IMR-90 (cell line): ENCODE data around the gene METTL1. TPM values are rescaled to one million over a fixed set of nuclear protein-coding genes. Genes with fewer than 3 reads are reported as not detected.

Experiments
- ATAC-seq: fragments of 200-7000 bp; cut with Tn5 transposase; 2 replicates; pipeline ENCODE4 v1.9.1; 2020; ENCODE audit warnings: low read depth, mild to moderate bottlenecking, moderate library complexity
- BruUV-seq: library from RNA; stranded (reverse); fragments of 400-500 nt; replicated peaks from 2 replicates; lab custom pipeline; 2021; lab: Mats Ljungman, UMichigan
- CTCF ChIA-PET: fragments of 300-600 bp; formaldehyde crosslinking; extraction: SDS; loops from one replicate; lab custom pipeline; 2021; ENCODE audit warnings: antibody characterized with exemption; lab: Yijun Ruan, JAX
- POLR2A ChIA-PET: fragments of 300-600 bp; sonication (Branson Sonifier 250); formaldehyde crosslinking; loops from one replicate; lab custom pipeline; 2022; ENCODE audit warnings: antibody characterized with exemption; ENCODE audit not compliant: unreplicated experiment; lab: Charles Lee
- DNase-seq: peaks from one replicate; pipeline ENCODE4 v3.0.0; 2013
- H2AFZ ChIP-seq: replicated peaks from 2 replicates; pipeline ENCODE3; 2013; ENCODE audit warnings: low read length, mild to moderate bottlenecking; ENCODE audit not compliant: poor library complexity
- H2AK5ac ChIP-seq: 2 replicates; pipeline ENCODE4 v1.6.1; 2013; ENCODE audit warnings: low read depth, low read length, inconsistent platforms
- H2AK9ac ChIP-seq: replicated peaks from 2 replicates; pipeline ENCODE3; 2013; ENCODE audit warnings: mild to moderate bottlenecking, low read depth, low read length, moderate library complexity; ENCODE audit not compliant: poor library complexity
- H2BK120ac ChIP-seq: 2 replicates; pipeline ENCODE4 v1.6.1; 2013; ENCODE audit warnings: low read depth, low read length, inconsistent platforms
- H2BK15ac ChIP-seq: 3 replicates; pipeline ENCODE4 v1.6.1; 2013; ENCODE audit warnings: low read depth, low read length, inconsistent platforms
- H2BK20ac ChIP-seq: 2 replicates; pipeline ENCODE4 v1.6.1; 2013; ENCODE audit warnings: low read depth, mild to moderate bottlenecking, inconsistent platforms, low read length, moderate library complexity
- H2BK5ac ChIP-seq: 2 replicates; pipeline ENCODE4 v1.6.1; 2013; ENCODE audit warnings: mild to moderate bottlenecking, low read depth, low read length, inconsistent platforms; ENCODE audit not compliant: poor library complexity, severe bottlenecking
- H3K14ac ChIP-seq: replicated peaks from 2 replicates; pipeline ENCODE4 v1.6.1; 2013; ENCODE audit warnings: low read depth, low read length, inconsistent platforms
- H3K18ac ChIP-seq: 2 replicates; pipeline ENCODE4 v1.6.1; 2013; ENCODE audit warnings: low read depth, low read length, control low read depth
- H3K23ac ChIP-seq: 2 replicates; pipeline ENCODE4 v1.6.1; 2013; ENCODE audit warnings: low read depth, low read length, inconsistent platforms
- H3K27ac ChIP-seq: 2 replicates; pipeline ENCODE4 v1.5.1; 2013; ENCODE audit warnings: mild to moderate bottlenecking, control low read depth, low read length; ENCODE audit not compliant: insufficient read depth
- H3K27me3 ChIP-seq: 2 replicates; pipeline ENCODE4 v1.6.1; 2013; ENCODE audit warnings: low read length; ENCODE audit not compliant: control insufficient read depth, insufficient read depth
- H3K36me3 ChIP-seq: 2 replicates; pipeline ENCODE4 v1.6.1; 2013; ENCODE audit warnings: low read length, mixed read lengths; ENCODE audit not compliant: control insufficient read depth, insufficient read depth
- H3K4ac ChIP-seq: 2 replicates; pipeline ENCODE4 v1.6.1; 2013; ENCODE audit warnings: low read depth, low read length, inconsistent platforms
- H3K4me1 ChIP-seq: 2 replicates; pipeline ENCODE4 v1.6.1; 2013; ENCODE audit warnings: low read length, mixed read lengths; ENCODE audit not compliant: control insufficient read depth, insufficient read depth
- H3K4me2 ChIP-seq: 2 replicates; pipeline ENCODE4 v1.6.1; 2013; ENCODE audit warnings: low read depth, mild to moderate bottlenecking, control low read depth, low read length, moderate library complexity
- H3K4me3 ChIP-seq: 2 replicates; pipeline ENCODE4 v1.5.1; 2013; ENCODE audit warnings: low read depth, mild to moderate bottlenecking, control low read depth, low read length, moderate library complexity; ENCODE audit not compliant: insufficient read depth
- H3K56ac ChIP-seq: 2 replicates; pipeline ENCODE4 v1.6.1; 2013; ENCODE audit warnings: low read length, inconsistent platforms; ENCODE audit not compliant: insufficient read depth; ENCODE audit errors: extremely low read depth
- H3K79me1 ChIP-seq, 2 experiments: 2 replicates each; pipeline ENCODE4 v1.6.1; 2013; ENCODE audit warnings: low read length in 2 of 2, inconsistent platforms in 1 of 2, low read depth in 1 of 2
- H3K9ac ChIP-seq: 2 replicates; pipeline ENCODE4 v1.6.1; 2013; ENCODE audit warnings: low read depth, low read length, control low read depth
- H3K9me1 ChIP-seq: 2 replicates; pipeline ENCODE4 v1.6.1; 2013; ENCODE audit warnings: low read length, inconsistent platforms; ENCODE audit not compliant: insufficient read depth
- H3K9me3 ChIP-seq: 2 replicates; pipeline ENCODE4 v1.6.1; 2013; ENCODE audit warnings: low read length; ENCODE audit not compliant: control insufficient read depth, insufficient read depth
- H4K20me1 ChIP-seq: 2 replicates; pipeline ENCODE4 v1.6.1; 2013; ENCODE audit warnings: low read length, inconsistent platforms; ENCODE audit not compliant: insufficient read depth
- H4K5ac ChIP-seq: 2 replicates; pipeline ENCODE4 v1.6.1; 2013; ENCODE audit warnings: mild to moderate bottlenecking, low read depth, low read length, control low read depth
- H4K8ac ChIP-seq, 2 experiments: 2 replicates each; pipeline ENCODE4 v1.6.1; 2013; ENCODE audit warnings: low read depth in 2 of 2, low read length in 2 of 2, control low read depth in 1 of 2, inconsistent platforms in 1 of 2
- H4K91ac ChIP-seq: 2 replicates; pipeline ENCODE4 v1.6.1; 2013; ENCODE audit warnings: low read depth, low read length, inconsistent platforms; ENCODE audit not compliant: insufficient read depth
- CEBPB ChIP-seq: IDR thresholded peaks from 2 replicates; pipeline ENCODE4 v1.6.1; 2012; ENCODE audit warnings: low read depth, low read length, improper control_type of control experiment
- CHD1 ChIP-seq: IDR thresholded peaks from 2 replicates; pipeline ENCODE4 v1.6.1; 2012; ENCODE audit warnings: low read depth, low read length, improper control_type of control experiment
- MAFK ChIP-seq: IDR thresholded peaks from 2 replicates; pipeline ENCODE4 v1.6.1; 2012; ENCODE audit warnings: low read depth, low read length, improper control_type of control experiment
- NFE2L2 ChIP-seq: fragments of 150-350 bp; IDR thresholded peaks from 2 replicates; pipeline ENCODE4 v1.6.1; 2016; ENCODE audit warnings: low read depth, mild to moderate bottlenecking, low read length
- WGBS, 2 experiments: methylation state at CpG; one replicate each; pipeline versions ENCODE4 v1.1.5 to v1.1.7; 2013; ENCODE audit warnings: missing lambda C conversion rate in 2 of 2; ENCODE audit not compliant: insufficient read length in 1 of 2; ENCODE audit errors: extremely low coverage in 2 of 2; 5-methylcytosine and 5-hydroxymethylcytosine counted together
- dilution Hi-C: fragments of 300-500 bp; cut with HindIII; formaldehyde crosslinking; loops from one replicate; pipeline ENCODE4 v1.14.3; 2018; ENCODE audit warnings: low sequenced_read_pairs; ENCODE audit not compliant: unreplicated experiment
- in situ Hi-C: fragments of 300-500 bp; cut with MboI; formaldehyde crosslinking; loops from 3 replicates; pipeline ENCODE4 v1.14.3; 2019; ENCODE audit warnings: low sequenced_read_pairs, inconsistent platforms, mixed read lengths
- intact Hi-C: fragments of 100-400 bp; cut with micrococcal nuclease; formaldehyde crosslinking; loops from 2 replicates; pipeline ENCODE4 v1.10.0; 2022
- polyA plus RNA-seq, 3 experiments: library from polyadenylated mRNA; depleted of rRNA; stranded (reverse); fragments of >200 nt; gene quantifications; 2 replicates each; pipeline ENCODE4 v1.2.3, GENCODE V29; 2012; ENCODE audit warnings: low replicate concordance in 1 of 3
- total RNA-seq: library from RNA; depleted of rRNA; stranded (reverse); fragments of >200 nt; gene quantifications from 2 replicates; pipeline ENCODE4 v1.2.3, GENCODE V29; 2012
- TF ChIP-seq, protein P1 (sequence below): conservative IDR thresholded peaks from 2 replicates; pipeline ENCODE4 v1.5.1; 2012; ENCODE audit warnings: mild to moderate bottlenecking, low read depth, low read length, improper control_type of control experiment
- TF ChIP-seq, protein P2 (sequence below): fragments of 150-350 bp; IDR thresholded peaks from 2 replicates; pipeline ENCODE4 v1.6.1; 2017; ENCODE audit warnings: mild to moderate bottlenecking, antibody characterized with exemption, low read length, low read depth

METTL1 gene
- total and polyA plus RNA-seq, 2 of the 4 experiments (the other 2 are of a cell fraction) = 12.4 to 27.5 TPM

DNA sequence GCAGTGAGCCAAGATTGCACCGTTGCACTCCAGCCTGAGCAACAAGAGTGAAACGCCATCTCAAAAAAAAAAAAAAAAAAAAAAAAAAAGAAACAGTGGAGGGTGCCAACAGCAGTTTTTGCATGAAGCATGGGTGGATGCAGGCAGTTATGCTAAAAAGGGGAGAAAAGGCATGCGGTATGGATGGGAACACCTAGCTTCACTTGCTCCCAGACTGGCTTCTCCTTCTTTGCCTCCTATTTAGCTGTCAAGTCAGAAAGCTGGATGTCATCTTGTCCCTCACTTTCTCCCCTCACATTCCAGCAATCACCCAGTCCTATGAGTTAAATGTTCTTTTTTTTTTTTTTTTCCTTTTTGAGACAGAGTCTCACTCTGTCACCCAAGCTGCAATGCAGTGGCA lies 3.1 kb upstream of the METTL1 start:
- ATAC-seq = no peak
- POLR2A ChIA-PET = no interaction called here

More for the DNA sequence above, 3.1 kb upstream of the METTL1 start:
- Histone ChIP-seq H4K91ac (no peak overlapping the region), H2BK120ac (no peak overlapping the region), H3K56ac (no peak overlapping the region), H3K79me1 (peaks cover 16 to 29% of the 10 kb centered on the region in 2 experiments; a peak in 3 of 4 replicates), H3K9me1 (peaks cover 9% of the 10 kb centered on the region), H3K9ac (no peak overlapping the region), H3K23ac (no peak overlapping the region), H2AFZ (no peak overlapping the region), H2AK5ac (no peak overlapping the region), H3K4ac (no peak overlapping the region), H3K18ac (no peak overlapping the region), H3K4me2 (no peak overlapping the region), H2AK9ac (no peak overlapping the region), H4K8ac (no peak overlapping the region), H3K4me3 (no peak overlapping the region), H4K5ac (no peak overlapping the region), H2BK5ac (no peak overlapping the region), H3K14ac (no peak overlapping the region), H2BK15ac (no peak overlapping the region), H2BK20ac (no peak overlapping the region), H3K27ac (no peak overlapping the region), H3K27me3 (no peaks in the 10 kb centered on the region), H3K9me3 (no peaks in the 10 kb centered on the region), H4K20me1 (no peaks in the 10 kb centered on the region), H3K4me1 (0 out of 2 replicates have a peak, but pooled peaks cover 3% of the 10 kb centered on the region), H3K36me3 (peaks cover 2% of the 10 kb centered on the region)
- WGBS, 2 experiments = no CpG with 5 or more reads among the region's 3 CpGs
- TF ChIP-seq NFE2L2 (no peak), CHD1 (no peak), MAFK (no peak), CEBPB (no peak)
- TF ChIP-seq, protein P1, sequence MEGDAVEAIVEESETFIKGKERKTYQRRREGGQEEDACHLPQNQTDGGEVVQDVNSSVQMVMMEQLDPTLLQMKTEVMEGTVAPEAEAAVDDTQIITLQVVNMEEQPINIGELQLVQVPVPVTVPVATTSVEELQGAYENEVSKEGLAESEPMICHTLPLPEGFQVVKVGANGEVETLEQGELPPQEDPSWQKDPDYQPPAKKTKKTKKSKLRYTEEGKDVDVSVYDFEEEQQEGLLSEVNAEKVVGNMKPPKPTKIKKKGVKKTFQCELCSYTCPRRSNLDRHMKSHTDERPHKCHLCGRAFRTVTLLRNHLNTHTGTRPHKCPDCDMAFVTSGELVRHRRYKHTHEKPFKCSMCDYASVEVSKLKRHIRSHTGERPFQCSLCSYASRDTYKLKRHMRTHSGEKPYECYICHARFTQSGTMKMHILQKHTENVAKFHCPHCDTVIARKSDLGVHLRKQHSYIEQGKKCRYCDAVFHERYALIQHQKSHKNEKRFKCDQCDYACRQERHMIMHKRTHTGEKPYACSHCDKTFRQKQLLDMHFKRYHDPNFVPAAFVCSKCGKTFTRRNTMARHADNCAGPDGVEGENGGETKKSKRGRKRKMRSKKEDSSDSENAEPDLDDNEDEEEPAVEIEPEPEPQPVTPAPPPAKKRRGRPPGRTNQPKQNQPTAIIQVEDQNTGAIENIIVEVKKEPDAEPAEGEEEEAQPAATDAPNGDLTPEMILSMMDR = no peak
- TF ChIP-seq, protein P2, sequence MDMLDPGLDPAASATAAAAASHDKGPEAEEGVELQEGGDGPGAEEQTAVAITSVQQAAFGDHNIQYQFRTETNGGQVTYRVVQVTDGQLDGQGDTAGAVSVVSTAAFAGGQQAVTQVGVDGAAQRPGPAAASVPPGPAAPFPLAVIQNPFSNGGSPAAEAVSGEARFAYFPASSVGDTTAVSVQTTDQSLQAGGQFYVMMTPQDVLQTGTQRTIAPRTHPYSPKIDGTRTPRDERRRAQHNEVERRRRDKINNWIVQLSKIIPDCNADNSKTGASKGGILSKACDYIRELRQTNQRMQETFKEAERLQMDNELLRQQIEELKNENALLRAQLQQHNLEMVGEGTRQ = no peak
- DNase-seq = no peak
- no TSS peak for BruUV-seq
- in situ Hi-C loops = no loop called here
- intact Hi-C loops = no loop called here
- CTCF ChIA-PET = interaction anchor here (1.2 kb wide), 1 partner anchor 15 kb away, joined by 3 read pairs; no protein-coding TSS in a partner anchor
- dilution Hi-C loops = no loop called here
